Transverse colon (tissue), 4 donors: ENCODE data around the gene KLHL29. TPM values are rescaled to one million over a fixed set of nuclear protein-coding genes. Genes with fewer than 3 reads are reported as not detected.

Source experiments
- DNase-seq: peaks from one replicate; pipeline ENCODE4 v3.0.0-alpha.2; 2019
- H3K27ac ChIP-seq, 4 donors: fragments of 200-600 bp; sonication (generic); 2 replicates each; pipeline ENCODE4 v1.5.1; 2016 to 2018; ENCODE audit warnings: inconsistent platforms in 4 of 4
- H3K27me3 ChIP-seq: fragments of 200-600 bp; sonication (generic); 2 replicates; pipeline ENCODE4 v1.5.1; 2017; ENCODE audit warnings: inconsistent platforms
- H3K36me3 ChIP-seq, 4 donors: fragments of 200-600 bp; sonication (generic); 2 replicates each; pipeline ENCODE4 v1.5.1; 2017 to 2019; ENCODE audit warnings: inconsistent platforms in 4 of 4
- H3K4me1 ChIP-seq, 4 donors: fragments of 200-600 bp; sonication (generic); 2 replicates each; pipeline ENCODE4 v1.5.1; 2017 to 2020; ENCODE audit warnings: inconsistent platforms in 4 of 4
- H3K4me3 ChIP-seq, 4 donors: fragments of 200-600 bp; sonication (generic); 1 replicate in 1 of 4; 2 replicates in 3 of 4; pipeline versions ENCODE4 v1.5.1 to v1.6.1; 2017 to 2019; ENCODE audit warnings: inconsistent platforms in 4 of 4
- H3K9me3 ChIP-seq, 2 donors: fragments of 200-600 bp; sonication (generic); 2 replicates each; pipeline ENCODE4 v1.5.1; 2017 to 2019; ENCODE audit warnings: inconsistent platforms in 2 of 2
- CTCF ChIP-seq, 5 experiments: fragments of 200-600 bp in 3 of 5; fragments of 450-650 bp in 2 of 5; sonication (generic) in 3 of 5; IDR thresholded peaks; 1 replicate in 2 of 5; 2 replicates in 3 of 5; pipeline ENCODE4 v1.5.1; 2016 to 2017; ENCODE audit warnings: antibody characterized with exemption in 5 of 5, inconsistent platforms in 3 of 5, mild to moderate bottlenecking in 2 of 5, moderate library complexity in 1 of 5
- EP300 ChIP-seq: sonication (generic); formaldehyde crosslinking; IDR thresholded peaks from one replicate; pipeline ENCODE4 v1.6.1; 2017; ENCODE audit warnings: antibody characterized with exemption, low read depth
- POLR2A ChIP-seq: fragments of 450-650 bp; IDR thresholded peaks from one replicate; pipeline ENCODE4 v1.6.1; 2016; ENCODE audit warnings: antibody characterized with exemption, mild to moderate bottlenecking, moderate library complexity
- POLR2AphosphoS5 ChIP-seq, 3 donors: sonication (generic); formaldehyde crosslinking; IDR thresholded peaks; one replicate each; pipeline ENCODE4 v1.6.1; 2016; ENCODE audit warnings: antibody characterized with exemption in 3 of 3
- WGBS, 2 donors: methylation state at CpG; one replicate each; pipeline ENCODE4 v1.1.5; 2018; ENCODE audit warnings: low coverage in 1 of 2; 5-methylcytosine and 5-hydroxymethylcytosine counted together
- in situ Hi-C, 4 donors: fragments of 200-750 bp; cut with MboI; loops; one replicate each; pipeline versions ENCODE4 v1.15.0 to v1.15.1; 2017; ENCODE audit warnings: low sequenced_read_pairs in 3 of 4, low pct_ligation_motif_present in 1 of 4, low pct_unique_long_range_greater_than_20kb in 1 of 4
- intact Hi-C: fragments of 100-400 bp; cut with DNase I; formaldehyde crosslinking; loops from one replicate; pipeline ENCODE4 v1.15.1; 2023; ENCODE audit warnings: low total_unique reads
- total RNA-seq, 4 donors: library from RNA; depleted of rRNA; stranded (reverse); fragments of >200 nt; gene quantifications; one replicate each; pipeline ENCODE4 v1.1.0, GENCODE V29; 2016

The KLHL29 gene
- total RNA-seq, 4 donors from 2014 or later: 3.3 to 16.5 (median 5.8) TPM

- in situ Hi-C loops (no loop called here), intact Hi-C loops (no loop called here)
- H3K27ac ChIP-seq: no peak overlapping the region
- peaks cover 0 to 15% (median 2%) of the 10 kb centered on the region in 4 donors for H3K4me1 ChIP-seq
- no peaks in the 10 kb centered on the region for H3K27me3 ChIP-seq
- no peak overlapping the region for H3K4me3 ChIP-seq
- no peaks in the 10 kb centered on the region for H3K9me3 ChIP-seq
- no peak for DNase-seq
- 78 to 96% methylated on average over 3 to 8 of the region's 8 CpGs for WGBS, 2 donors
- no peak for TF ChIP-seq EP300
- no peak for TF ChIP-seq POLR2AphosphoS5 (IDR thresholded peaks at IDR 0.05)
- no peak for TF ChIP-seq POLR2A
- TF ChIP-seq CTCF (IDR thresholded peaks at IDR 0.05): no peak
- no peaks in the 10 kb centered on the region for H3K36me3 ChIP-seq
These were observed 109.3 kb downstream of the KLHL29 start for GRCh38 chr2:23494286-23494685.

- no peaks in the 10 kb centered on the region for H3K27me3 ChIP-seq
- in situ Hi-C loops: no loop called here
- WGBS, 2 donors: 81% methylated on average over 19 of the region's 19 CpGs; no CpG with 5 or more reads in 1 of the 2 donors
- DNase-seq: no peak
- H3K9me3 ChIP-seq: no peaks in the 10 kb centered on the region
- no peak overlapping the region for H3K27ac ChIP-seq
- peaks cover 0 to 16% (median 2%) of the 10 kb centered on the region in 4 donors for H3K4me1 ChIP-seq
- H3K36me3 ChIP-seq: no peaks in the 10 kb centered on the region
- intact Hi-C loops: no loop called here
- TF ChIP-seq POLR2A: no peak
- TF ChIP-seq POLR2AphosphoS5 (IDR thresholded peaks at IDR 0.05): no peak
- TF ChIP-seq EP300: no peak
- no peak for TF ChIP-seq CTCF (IDR thresholded peaks at IDR 0.05)
- H3K4me3 ChIP-seq: no peak overlapping the region
These were observed 110.7 kb downstream of the KLHL29 start for GRCh38 chr2:23495661-23496114.

GRCh38 chr2:23496456-23496855 lies 111.5 kb downstream of the KLHL29 start:
- Histone ChIP-seq H3K27me3 (no peaks in the 10 kb centered on the region), H3K27ac (no peak overlapping the region), H3K9me3 (no peaks in the 10 kb centered on the region), H3K4me1 (peaks cover 0 to 16% (median 2%) of the 10 kb centered on the region in 4 donors), H3K36me3 (no peaks in the 10 kb centered on the region), H3K4me3 (no peak overlapping the region)
- TF ChIP-seq EP300 (no peak), POLR2AphosphoS5 (IDR thresholded peaks at IDR 0.05) (no peak), CTCF (IDR thresholded peaks at IDR 0.05) (no peak), POLR2A (no peak)
- DNase-seq: no peak
- intact Hi-C loops (no loop called here), in situ Hi-C loops (no loop called here)
- WGBS, 2 donors: 77 to 94% methylated on average over 3 to 5 of the region's 5 CpGs

GRCh38 chr2:23497063-23497462 lies 112.1 kb downstream of the KLHL29 start:
- no peaks in the 10 kb centered on the region for H3K36me3 ChIP-seq
- H3K4me3 ChIP-seq: no peak overlapping the region
- no peak for TF ChIP-seq CTCF (IDR thresholded peaks at IDR 0.05)
- TF ChIP-seq POLR2A: no peak
- no peak for TF ChIP-seq EP300
- TF ChIP-seq POLR2AphosphoS5 (IDR thresholded peaks at IDR 0.05): no peak
- no peaks in the 10 kb centered on the region for H3K9me3 ChIP-seq
- in situ Hi-C loops (no loop called here), intact Hi-C loops (no loop called here)
- DNase-seq: no peak
- H3K27me3 ChIP-seq: no peaks in the 10 kb centered on the region
- H3K27ac ChIP-seq: no peak overlapping the region
- peaks cover 0 to 16% (median 2%) of the 10 kb centered on the region in 4 donors for H3K4me1 ChIP-seq
- 54 to 64% methylated on average over 4 to 7 of the region's 7 CpGs for WGBS, 2 donors
